K562 (cell line): Measurements from ENCODE around the gene PDCD10. TPM values are rescaled to one million over a fixed set of nuclear protein-coding genes. Genes with fewer than 3 reads are reported as not detected.

ENCODE experiments used
- CREB1 ChIP-seq, 2 experiments: sonication (generic) in 1 of 2; formaldehyde crosslinking in 1 of 2; IDR thresholded peaks; 2 replicates each; pipeline versions ENCODE4 v1.6.1 to v1.8.0; 2012 to 2022; ENCODE audit warnings: inconsistent platforms in 1 of 2, mild to moderate bottlenecking in 1 of 2, missing genetic modification reagents in 1 of 2, moderate library complexity in 1 of 2
- EP400 ChIP-seq: fragments of 450-650 bp; IDR thresholded peaks from 2 replicates; pipeline ENCODE4 v1.6.1; 2017; ENCODE audit warnings: antibody characterized with exemption, mild to moderate bottlenecking, moderate library complexity
- EWSR1 ChIP-seq: fragments of 450-650 bp; IDR thresholded peaks from 2 replicates; pipeline ENCODE4 v1.6.1; 2018; ENCODE audit warnings: borderline replicate concordance, mild to moderate bottlenecking, low read depth, moderate library complexity; ENCODE audit not compliant: partially characterized antibody
- NCOA4 ChIP-seq: fragments of 450-650 bp; IDR thresholded peaks from 2 replicates; pipeline ENCODE4 v1.6.1; 2018; ENCODE audit warnings: mild to moderate bottlenecking; ENCODE audit not compliant: partially characterized antibody
- NCOA6 ChIP-seq: fragments of 450-650 bp; IDR thresholded peaks from 2 replicates; pipeline ENCODE4 v1.6.1; 2017; ENCODE audit warnings: mild to moderate bottlenecking
- NR4A1 ChIP-seq, 2 experiments: fragments of 250-450 bp in 1 of 2; fragments of 450-650 bp in 1 of 2; sonication (Bioruptor Pico) in 1 of 2; IDR thresholded peaks; 2 replicates each; pipeline versions ENCODE4 v1.4.0 to v1.6.1; 2016 to 2020; ENCODE audit warnings: mild to moderate bottlenecking in 2 of 2, missing compliant biosample characterization in 1 of 2, missing genetic modification characterization in 1 of 2, moderate library complexity in 1 of 2
- PRMT5 ChIP-seq: sonication (generic); formaldehyde crosslinking; IDR thresholded peaks from 2 replicates; pipeline ENCODE4 v1.5.0; 2020; ENCODE audit warnings: missing genetic modification reagents
- RAD21 ChIP-seq, 2 experiments: fragments of 250-450 bp in 1 of 2; fragments of 450-650 bp in 1 of 2; sonication (Bioruptor Pico) in 1 of 2; formaldehyde crosslinking in 1 of 2; IDR thresholded peaks in 1 of 2; conservative IDR thresholded peaks in 1 of 2; 2 replicates each; pipeline versions ENCODE4 v1.4.0 to v1.8.0; 2020 to 2022; ENCODE audit warnings: mild to moderate bottlenecking in 2 of 2, moderate library complexity in 1 of 2
- SMC3 ChIP-seq: conservative IDR thresholded peaks from 2 replicates; pipeline ENCODE4 v1.6.1; 2011; ENCODE audit warnings: low read depth, low read length, improper control_type of control experiment; ENCODE audit not compliant: insufficient read depth
- USF2 ChIP-seq: sonication (generic); formaldehyde crosslinking; IDR thresholded peaks from 2 replicates; pipeline ENCODE4 v1.5.0; 2020; ENCODE audit warnings: missing genetic modification reagents
- ZBTB40 ChIP-seq, 2 experiments: fragments of 450-650 bp in 1 of 2; sonication (generic) in 1 of 2; formaldehyde crosslinking in 1 of 2; IDR thresholded peaks; 2 replicates each; pipeline versions ENCODE4 v1.7.1 to v1.9.0; 2016 to 2022; ENCODE audit warnings: inconsistent platforms in 1 of 2, mild to moderate bottlenecking in 1 of 2, missing genetic modification reagents in 1 of 2
- ZFP36 ChIP-seq: fragments of 150-350 bp; IDR thresholded peaks from 2 replicates; pipeline ENCODE4 v1.6.1; 2018; ENCODE audit warnings: low read length, low read depth; ENCODE audit not compliant: partially characterized antibody
- ZFX ChIP-seq: sonication (generic); formaldehyde crosslinking; IDR thresholded peaks from 2 replicates; pipeline ENCODE4 v1.8.0; 2022; ENCODE audit warnings: mild to moderate bottlenecking, missing genetic modification reagents, moderate library complexity
- polyA plus RNA-seq, 8 experiments: library from polyadenylated mRNA; depleted of rRNA in 4 of 8; stranded (reverse) in 5 of 8; unstranded in 3 of 8; fragments of >200 nt; fragmentation: Nextera tagmentation in 2 of 8; fragmentation: Illumina TruSeq in 1 of 8; extraction: Ambion mirVana in 2 of 8; extraction: Trizol in 1 of 8; gene quantifications; 2 replicates each; pipeline versions ENCODE4 v1.2.1 to v1.2.3, GENCODE V29; 2011 to 2014; ENCODE audit warnings: inconsistent platforms in 1 of 8, missing spikeins in 1 of 8
- total RNA-seq, 7 experiments: library from RNA; depleted of rRNA in 6 of 7; stranded (reverse); fragments of >200 nt in 6 of 7; fragmentation: Illumina TruSeq in 2 of 7; extraction: Trizol in 2 of 7; gene quantifications; 2 replicates each; pipeline versions ENCODE4 v1.2.1 to v1.2.3, GENCODE V29; 2011 to 2021; ENCODE audit warnings: low replicate concordance in 1 of 7
- TF ChIP-seq, protein P1 (sequence below): fragments of 450-650 bp; IDR thresholded peaks from 2 replicates; pipeline ENCODE4 v1.6.1; 2016; ENCODE audit warnings: low read depth, mild to moderate bottlenecking, moderate library complexity

The PDCD10 gene
- total and polyA plus RNA-seq, 9 of the 15 experiments (the other 6 are each of a cell fraction or from before 2014, with no cell fraction given): 121 to 476 (median 232) TPM

- TF ChIP-seq, protein P1, sequence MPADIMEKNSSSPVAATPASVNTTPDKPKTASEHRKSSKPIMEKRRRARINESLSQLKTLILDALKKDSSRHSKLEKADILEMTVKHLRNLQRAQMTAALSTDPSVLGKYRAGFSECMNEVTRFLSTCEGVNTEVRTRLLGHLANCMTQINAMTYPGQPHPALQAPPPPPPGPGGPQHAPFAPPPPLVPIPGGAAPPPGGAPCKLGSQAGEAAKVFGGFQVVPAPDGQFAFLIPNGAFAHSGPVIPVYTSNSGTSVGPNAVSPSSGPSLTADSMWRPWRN: no peak
- TF ChIP-seq ZFX: peak; percentile 71
- no peak for TF ChIP-seq PRMT5
- TF ChIP-seq RAD21 (CRISPR knock-in tag; conservative IDR thresholded peaks at IDR 0.05 in 1 of 2, IDR thresholded peaks at IDR 0.05 in 1 of 2): no peak
- peak; percentile 73 for TF ChIP-seq EP400
- no peak for TF ChIP-seq EWSR1
- TF ChIP-seq USF2 (CRISPR knock-in tag): no peak
- no peak for TF ChIP-seq SMC3
- peak; percentile 92 for TF ChIP-seq ZBTB40 (IDR thresholded peaks at IDR 0.05)
- no peak for TF ChIP-seq ZBTB40 (CRISPR knock-in tag; IDR thresholded peaks at IDR 0.05)
- TF ChIP-seq NR4A1 (CRISPR knock-in tag; IDR thresholded peaks at IDR 0.05): no peak
- TF ChIP-seq NR4A1 (tag; IDR thresholded peaks at IDR 0.05): no peak
- no peak for TF ChIP-seq ZFP36
- TF ChIP-seq NCOA4: no peak
- no peak for TF ChIP-seq NCOA6
- peak; percentile 57 for TF ChIP-seq CREB1 (IDR thresholded peaks at IDR 0.05)
- peak; percentile 81 for TF ChIP-seq CREB1 (CRISPR knock-in tag; IDR thresholded peaks at IDR 0.05)
Observed at GRCh38 chr3:167734498-167735232, at the start of gene PDCD10 (continued).
